Endothelial cell of umbilical vein (primary cell): ENCODE data around the gene MYO9B. TPM values are rescaled to one million over a fixed set of nuclear protein-coding genes. Genes with fewer than 3 reads are reported as not detected.

Experiments
- BruUV-seq: library from RNA; stranded (reverse); fragments of 400-500 nt; replicated peaks from 2 replicates; lab custom pipeline; 2021; lab: Mats Ljungman, UMichigan
- CTCF ChIA-PET: fragments of 300-600, 350-600 bp; sonication (Branson Sonifier 250); formaldehyde crosslinking; loops from one replicate; lab custom pipeline; 2021; ENCODE audit warnings: antibody characterized with exemption, inconsistent platforms; lab: Charles Lee
- POLR2A ChIA-PET: fragments of 300-600, 350-600 bp; sonication (Branson Sonifier 250); formaldehyde crosslinking; loops from one replicate; lab custom pipeline; 2021; ENCODE audit warnings: antibody characterized with exemption, inconsistent platforms; lab: Charles Lee
- DNase-seq: peaks from one replicate; pipeline ENCODE4 v3.0.0-alpha.2; 2011; ENCODE audit warnings: low read depth, low spot score
- FAIRE-seq: peaks from 2 replicates; lab custom pipeline; 2011; peaks lifted over from hg19 to GRCh38; lab: Jason Lieb, UNC
- H2AFZ ChIP-seq: 2 replicates; pipeline ENCODE4 v1.6.0; 2012; ENCODE audit warnings: low read depth, low read length, control low read depth, inconsistent platforms
- H3K27ac ChIP-seq: 2 replicates; pipeline ENCODE4 v1.5.1; 2011; ENCODE audit warnings: low read depth, mild to moderate bottlenecking, control low read depth, low read length, moderate library complexity; ENCODE audit not compliant: insufficient read depth
- H3K27me3 ChIP-seq, 2 experiments: 2 replicates each; pipeline versions ENCODE4 v1.6.0 to v1.6.1; 2011; ENCODE audit warnings: low read length in 2 of 2, mixed read lengths in 1 of 2; ENCODE audit not compliant: control insufficient read depth in 2 of 2, insufficient read depth in 2 of 2
- H3K36me3 ChIP-seq, 2 experiments: 2 replicates in 1 of 2; 3 replicates in 1 of 2; pipeline ENCODE4 v1.5.1; 2011; ENCODE audit warnings: low read length in 2 of 2, mild to moderate bottlenecking in 1 of 2, moderate library complexity in 1 of 2; ENCODE audit not compliant: control insufficient read depth in 2 of 2, insufficient read depth in 2 of 2; ENCODE audit errors: extremely low read depth in 1 of 2
- H3K4me1 ChIP-seq: 3 replicates; pipeline ENCODE4 v1.5.1; 2011; ENCODE audit warnings: mild to moderate bottlenecking, low read length; ENCODE audit not compliant: control insufficient read depth, insufficient read depth; ENCODE audit errors: extremely low read depth
- H3K4me2 ChIP-seq: 2 replicates; pipeline ENCODE4 v1.6.1; 2011; ENCODE audit warnings: low read length, control low read depth, mixed read lengths; ENCODE audit not compliant: insufficient read depth
- H3K4me3 ChIP-seq, 3 experiments: fragments of 200-600 bp in 1 of 3; sonication (generic), shearing (Covaris generic) in 1 of 3; replicated peaks in 1 of 3; 2 replicates each; pipeline ENCODE4 v1.5.1; 2011 to 2016; ENCODE audit warnings: control low read depth in 3 of 3, low read length in 3 of 3, mild to moderate bottlenecking in 2 of 3, inconsistent platforms in 1 of 3, low read depth in 1 of 3, moderate library complexity in 1 of 3; ENCODE audit not compliant: insufficient read depth in 1 of 3
- H3K79me2 ChIP-seq: 2 replicates; pipeline ENCODE4 v1.6.0; 2012; ENCODE audit warnings: low read length, inconsistent platforms; ENCODE audit not compliant: control insufficient read depth, insufficient read depth
- H3K9ac ChIP-seq: replicated peaks from 2 replicates; pipeline ENCODE3; 2011; ENCODE audit warnings: low read length, control low read depth; ENCODE audit not compliant: insufficient read depth; ENCODE audit errors: extremely low read depth
- H3K9me1 ChIP-seq: replicated peaks from 3 replicates; pipeline ENCODE4 v1.6.0; 2011; ENCODE audit warnings: mild to moderate bottlenecking, low read length; ENCODE audit not compliant: control insufficient read depth, insufficient read depth; ENCODE audit errors: extremely low read depth
- H3K9me3 ChIP-seq: replicated peaks from 2 replicates; pipeline ENCODE4 v1.5.1; 2012; ENCODE audit warnings: low read length, inconsistent platforms; ENCODE audit not compliant: control insufficient read depth, insufficient read depth
- H4K20me1 ChIP-seq: replicated peaks from 2 replicates; pipeline ENCODE3; 2011; ENCODE audit warnings: mild to moderate bottlenecking, low read length; ENCODE audit not compliant: control insufficient read depth, insufficient read depth; ENCODE audit errors: extremely low read depth
- EZH2 ChIP-seq: IDR thresholded peaks from 2 replicates; pipeline ENCODE4 v1.6.1; 2012; ENCODE audit warnings: borderline replicate concordance, low read depth, mild to moderate bottlenecking, moderate library complexity, low read length, inconsistent platforms; ENCODE audit not compliant: severe bottlenecking
- FOS ChIP-seq: IDR thresholded peaks from 2 replicates; pipeline ENCODE4 v1.6.1; 2011; ENCODE audit warnings: mild to moderate bottlenecking, low read length, moderate library complexity, borderline replicate concordance; ENCODE audit not compliant: insufficient read depth
- GATA2 ChIP-seq: IDR thresholded peaks from 2 replicates; pipeline ENCODE4 v1.7.0; 2011; ENCODE audit warnings: low read depth, mild to moderate bottlenecking, moderate library complexity, mixed read lengths, low read length; ENCODE audit not compliant: insufficient read length, insufficient read depth
- JUN ChIP-seq: IDR thresholded peaks from 2 replicates; pipeline ENCODE4 v1.6.1; 2011; ENCODE audit warnings: borderline replicate concordance, low read depth; ENCODE audit not compliant: insufficient read length, insufficient read depth
- MAX ChIP-seq: IDR thresholded peaks from 2 replicates; pipeline ENCODE4 v1.6.1; 2011; ENCODE audit not compliant: insufficient read depth, insufficient read length
- MYC ChIP-seq: IDR thresholded peaks from one replicate; pipeline ENCODE4 v1.6.1; 2011; ENCODE audit warnings: mild to moderate bottlenecking, low read depth, low read length
- POLR2A ChIP-seq: IDR thresholded peaks from 2 replicates; pipeline ENCODE4 v1.6.1; 2012; ENCODE audit warnings: low read depth, mild to moderate bottlenecking, control low read depth, low read length
- POLR2AphosphoS5 ChIP-seq: IDR thresholded peaks from 2 replicates; pipeline ENCODE4 v1.6.1; 2012; ENCODE audit warnings: low read depth, mild to moderate bottlenecking, control low read depth, low read length, moderate library complexity; ENCODE audit not compliant: insufficient read depth
- dilution Hi-C: fragments of 300-500 bp; cut with MboI; formaldehyde crosslinking; loops from one replicate; pipeline ENCODE4 v1.15.0; 2019; ENCODE audit warnings: low sequenced_read_pairs; ENCODE audit not compliant: extremely low pct_ligation_motif_present
- intact Hi-C: fragments of 100-400 bp; cut with micrococcal nuclease; formaldehyde crosslinking; loops from one replicate; pipeline ENCODE4 v1.10.0; 2022
- polyA plus RNA-seq, 4 experiments: library from polyadenylated mRNA; depleted of rRNA in 3 of 4; stranded (reverse) in 3 of 4; unstranded in 1 of 4; fragments of >200 nt; gene quantifications; 2 replicates each; pipeline versions ENCODE4 v1.2.1 to v1.2.3, GENCODE V29; 2011 to 2012; ENCODE audit warnings: missing spikeins in 1 of 4
- total RNA-seq: library from RNA; stranded (reverse); gene quantifications from 2 replicates; pipeline ENCODE4 v1.2.3, GENCODE V29; 2021
- TF ChIP-seq, protein P1 (sequence below), 2 donors: IDR thresholded peaks; 1 replicate in 1 of 2; 2 replicates in 1 of 2; pipeline ENCODE4 v1.5.1; 2011; ENCODE audit warnings: low read length in 2 of 2, mild to moderate bottlenecking in 2 of 2, moderate library complexity in 2 of 2, control low read depth in 1 of 2, inconsistent platforms in 1 of 2, low read depth in 1 of 2; ENCODE audit not compliant: insufficient read depth in 1 of 2; ENCODE audit errors: extremely low read depth in 1 of 2

The MYO9B gene
- total and polyA plus RNA-seq, 2 donors (not counting 3 experiments of a cell fraction or from before 2014, with no cell fraction given): 64.4 to 119 TPM

- Histone ChIP-seq H3K9me1 (no peaks in the 10 kb centered on the region), H4K20me1 (no peaks in the 10 kb centered on the region), H3K27ac (no peak overlapping the region), H3K9ac (no peak overlapping the region), H3K4me2 (no peak overlapping the region), H3K4me1 (peaks cover 11% of the 10 kb centered on the region), H3K4me3 (no peak overlapping the region), H3K27me3 (no peaks in the 10 kb centered on the region), H3K79me2 (peaks cover 18% of the 10 kb centered on the region), H2AFZ (no peak overlapping the region), H3K9me3 (no peaks in the 10 kb centered on the region), H3K36me3 (peaks cover 0 to 11% of the 10 kb centered on the region in 2 experiments)
- TF ChIP-seq, protein P1, sequence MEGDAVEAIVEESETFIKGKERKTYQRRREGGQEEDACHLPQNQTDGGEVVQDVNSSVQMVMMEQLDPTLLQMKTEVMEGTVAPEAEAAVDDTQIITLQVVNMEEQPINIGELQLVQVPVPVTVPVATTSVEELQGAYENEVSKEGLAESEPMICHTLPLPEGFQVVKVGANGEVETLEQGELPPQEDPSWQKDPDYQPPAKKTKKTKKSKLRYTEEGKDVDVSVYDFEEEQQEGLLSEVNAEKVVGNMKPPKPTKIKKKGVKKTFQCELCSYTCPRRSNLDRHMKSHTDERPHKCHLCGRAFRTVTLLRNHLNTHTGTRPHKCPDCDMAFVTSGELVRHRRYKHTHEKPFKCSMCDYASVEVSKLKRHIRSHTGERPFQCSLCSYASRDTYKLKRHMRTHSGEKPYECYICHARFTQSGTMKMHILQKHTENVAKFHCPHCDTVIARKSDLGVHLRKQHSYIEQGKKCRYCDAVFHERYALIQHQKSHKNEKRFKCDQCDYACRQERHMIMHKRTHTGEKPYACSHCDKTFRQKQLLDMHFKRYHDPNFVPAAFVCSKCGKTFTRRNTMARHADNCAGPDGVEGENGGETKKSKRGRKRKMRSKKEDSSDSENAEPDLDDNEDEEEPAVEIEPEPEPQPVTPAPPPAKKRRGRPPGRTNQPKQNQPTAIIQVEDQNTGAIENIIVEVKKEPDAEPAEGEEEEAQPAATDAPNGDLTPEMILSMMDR (IDR thresholded peaks at IDR 0.05; ENCODE audit: extremely low read depth in 1 of 2, insufficient read depth in 1 of 2, low read depth in 1 of 2, low read length in 2 of 2): no peak
- TF ChIP-seq GATA2 (no peak), MAX (no peak)
- no TSS peak for BruUV-seq
- FAIRE-seq: no peak
- DNase-seq: no peak
- CTCF ChIA-PET: interaction anchor here (1.2 kb wide), 1 partner anchor 9 kb away, joined by 3 read pairs; no protein-coding TSS in a partner anchor
- intact Hi-C loops: no loop called here
- dilution Hi-C loops: no loop called here
- POLR2A ChIA-PET: no interaction called here
Observed at GRCh38 chr19:17232258-17232657, 156.7 kb downstream of the MYO9B start.

GRCh38 chr19:17234911-17235299 is 159.3 kb downstream of the MYO9B start:
- peak overlapping the region; percentile 24 to 46 (median 45) for H3K4me3 ChIP-seq
- no peaks in the 10 kb centered on the region for H3K27me3 ChIP-seq
- no peak overlapping the region for H3K27ac ChIP-seq
- peaks cover 4 to 11% of the 10 kb centered on the region in 2 experiments for H3K36me3 ChIP-seq
- FAIRE-seq (peak; percentile 72), DNase-seq (peak; percentile 43)
- H3K4me2 ChIP-seq: peak overlapping the region; percentile 88
- no peaks in the 10 kb centered on the region for H3K9me3 ChIP-seq
- intact Hi-C loops (loop anchor here (1.0 to 2.0 kb wide), 2 partner anchors 30 to 32 kb away; partner anchors contain the start of gene BABAM1), dilution Hi-C loops (no loop called here)
- no TSS peak for BruUV-seq
- TF ChIP-seq FOS (no peak), JUN (no peak), POLR2AphosphoS5 (no peak), MAX (no peak), MYC (no peak), POLR2A (no peak), EZH2 (no peak), GATA2 (no peak)
- TF ChIP-seq, protein P1 (IDR thresholded peaks at IDR 0.05; ENCODE audit: extremely low read depth in 1 of 2, insufficient read depth in 1 of 2, low read depth in 1 of 2, low read length in 2 of 2): no peak
- H2AFZ ChIP-seq: no peak overlapping the region
- peaks cover 18% of the 10 kb centered on the region for H3K79me2 ChIP-seq
- H3K4me1 ChIP-seq: peaks cover 11% of the 10 kb centered on the region
- peak overlapping the region; percentile 13 for H3K9ac ChIP-seq
- no peaks in the 10 kb centered on the region for H4K20me1 ChIP-seq
- no peaks in the 10 kb centered on the region for H3K9me1 ChIP-seq
- POLR2A ChIA-PET: interaction anchor here (1.0 to 1.1 kb wide), 2 partner anchors 9 to 47 kb away, joined by 4 to 5 read pairs; partner anchors contain the start of genes ANKLE1 and OCEL1
- CTCF ChIA-PET: interaction anchor here (0.8 to 1.8 kb wide), 11 partner anchors 9 to 166 kb away, joined by 3 to 16 read pairs (median 4); partner anchors contain the start of gene USE1
